H1 (cell line): Measurements from ENCODE around the gene RASL10A. TPM values are rescaled to one million over a fixed set of nuclear protein-coding genes. Genes with fewer than 3 reads are reported as not detected.

Experiments used
- CHD7 ChIP-seq: fragments of 300-600 bp; sonication (generic); IDR thresholded peaks from 2 replicates; pipeline ENCODE4 v1.7.1; 2012; ENCODE audit warnings: low read length, moderate library complexity, mild to moderate bottlenecking, inconsistent platforms; ENCODE audit not compliant: insufficient replicate concordance
- CREB1 ChIP-seq: IDR thresholded peaks from 2 replicates; pipeline ENCODE4 v1.6.1; 2012; ENCODE audit warnings: inconsistent platforms
- NRF1 ChIP-seq: IDR thresholded peaks from 2 replicates; pipeline ENCODE4 v1.6.1; 2011; ENCODE audit warnings: mild to moderate bottlenecking, low read depth, low read length, improper control_type of control experiment
- POLR2AphosphoS5 ChIP-seq: IDR thresholded peaks from 2 replicates; pipeline ENCODE4 v1.6.1; 2011; ENCODE audit warnings: low read depth, low read length
- SIX5 ChIP-seq: IDR thresholded peaks from 2 replicates; pipeline ENCODE4 v1.6.1; 2011; ENCODE audit warnings: mild to moderate bottlenecking, low read depth, low read length
- polyA plus RNA-seq, 7 experiments: library from polyadenylated mRNA; depleted of rRNA in 3 of 7; stranded (reverse) in 5 of 7; unstranded in 2 of 7; fragments of >200 nt in 5 of 7; fragments of 200-250 nt in 2 of 7; gene quantifications; 1 replicate in 5 of 7; 2 replicates in 1 of 7; 4 replicates in 1 of 7; pipeline versions ENCODE4 v1.2.1 to v1.2.3, GENCODE V29; 2011 to 2013; ENCODE audit warnings: missing spikeins in 2 of 7, mixed read lengths in 2 of 7
- total RNA-seq: library from RNA; stranded (reverse); fragmentation: NEBNext Ultra II Directional; extraction: Animal tissue kit (Norgen Biotek cat#: 25700); gene quantifications from 2 replicates; pipeline ENCODE4 v1.2.1, GENCODE V29; 2021

The RASL10A gene
- total and polyA plus RNA-seq, 2 of the 8 experiments (the other 6 are each of a cell fraction or from before 2014, with no cell fraction given) = 1.1 to 1.5 TPM

DNA sequence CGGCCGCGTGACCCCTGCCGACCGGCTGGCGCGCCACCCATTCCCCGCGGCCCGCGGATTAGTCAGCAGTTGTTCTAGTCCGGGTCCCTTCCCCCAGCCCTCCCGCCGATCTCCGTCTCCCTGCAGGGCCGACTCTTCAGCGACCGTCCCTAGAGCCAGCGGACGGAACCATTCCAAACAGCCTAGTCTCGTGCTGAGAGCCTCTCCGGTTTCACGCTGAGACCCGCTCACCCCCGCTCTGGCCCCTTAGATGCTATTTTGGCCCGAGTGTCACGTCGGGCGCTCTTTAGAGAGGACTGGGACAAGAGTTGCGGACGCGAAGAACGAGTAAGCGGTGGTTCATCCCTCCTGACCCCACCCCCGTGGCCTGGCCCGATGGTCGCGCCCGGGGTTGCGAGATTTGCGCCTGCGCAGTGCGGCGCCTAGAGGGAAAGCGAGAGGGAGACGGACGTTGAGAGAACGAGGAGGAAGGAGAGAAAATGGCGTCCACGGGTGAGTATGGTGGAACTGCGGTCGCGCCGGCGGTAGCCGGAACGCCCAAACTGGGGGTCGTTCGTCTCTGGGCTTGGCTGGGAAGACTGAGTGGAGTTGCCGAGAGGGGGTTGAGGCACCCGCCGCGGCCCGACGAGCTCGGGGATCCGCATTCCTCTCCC lies 47.5 kb downstream of the RASL10A start, which contains the start of the genes EWSR1 and RHBDD3 (continued):
- TF ChIP-seq NRF1 (peak; percentile 60), CHD7 (no peak), POLR2AphosphoS5 (peak; percentile 97), CREB1 (peak; percentile 69), SIX5 (peak; percentile 35)
